ENCODE measurements around the gene TLR9.
"Not testable (repeated sequence)": the region's sequence is repeated elsewhere in the genome, so short reads cannot be mapped to it uniquely, and the experiment has no call there.

The TLR9 gene, protein sequence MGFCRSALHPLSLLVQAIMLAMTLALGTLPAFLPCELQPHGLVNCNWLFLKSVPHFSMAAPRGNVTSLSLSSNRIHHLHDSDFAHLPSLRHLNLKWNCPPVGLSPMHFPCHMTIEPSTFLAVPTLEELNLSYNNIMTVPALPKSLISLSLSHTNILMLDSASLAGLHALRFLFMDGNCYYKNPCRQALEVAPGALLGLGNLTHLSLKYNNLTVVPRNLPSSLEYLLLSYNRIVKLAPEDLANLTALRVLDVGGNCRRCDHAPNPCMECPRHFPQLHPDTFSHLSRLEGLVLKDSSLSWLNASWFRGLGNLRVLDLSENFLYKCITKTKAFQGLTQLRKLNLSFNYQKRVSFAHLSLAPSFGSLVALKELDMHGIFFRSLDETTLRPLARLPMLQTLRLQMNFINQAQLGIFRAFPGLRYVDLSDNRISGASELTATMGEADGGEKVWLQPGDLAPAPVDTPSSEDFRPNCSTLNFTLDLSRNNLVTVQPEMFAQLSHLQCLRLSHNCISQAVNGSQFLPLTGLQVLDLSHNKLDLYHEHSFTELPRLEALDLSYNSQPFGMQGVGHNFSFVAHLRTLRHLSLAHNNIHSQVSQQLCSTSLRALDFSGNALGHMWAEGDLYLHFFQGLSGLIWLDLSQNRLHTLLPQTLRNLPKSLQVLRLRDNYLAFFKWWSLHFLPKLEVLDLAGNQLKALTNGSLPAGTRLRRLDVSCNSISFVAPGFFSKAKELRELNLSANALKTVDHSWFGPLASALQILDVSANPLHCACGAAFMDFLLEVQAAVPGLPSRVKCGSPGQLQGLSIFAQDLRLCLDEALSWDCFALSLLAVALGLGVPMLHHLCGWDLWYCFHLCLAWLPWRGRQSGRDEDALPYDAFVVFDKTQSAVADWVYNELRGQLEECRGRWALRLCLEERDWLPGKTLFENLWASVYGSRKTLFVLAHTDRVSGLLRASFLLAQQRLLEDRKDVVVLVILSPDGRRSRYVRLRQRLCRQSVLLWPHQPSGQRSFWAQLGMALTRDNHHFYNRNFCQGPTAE

DNA sequence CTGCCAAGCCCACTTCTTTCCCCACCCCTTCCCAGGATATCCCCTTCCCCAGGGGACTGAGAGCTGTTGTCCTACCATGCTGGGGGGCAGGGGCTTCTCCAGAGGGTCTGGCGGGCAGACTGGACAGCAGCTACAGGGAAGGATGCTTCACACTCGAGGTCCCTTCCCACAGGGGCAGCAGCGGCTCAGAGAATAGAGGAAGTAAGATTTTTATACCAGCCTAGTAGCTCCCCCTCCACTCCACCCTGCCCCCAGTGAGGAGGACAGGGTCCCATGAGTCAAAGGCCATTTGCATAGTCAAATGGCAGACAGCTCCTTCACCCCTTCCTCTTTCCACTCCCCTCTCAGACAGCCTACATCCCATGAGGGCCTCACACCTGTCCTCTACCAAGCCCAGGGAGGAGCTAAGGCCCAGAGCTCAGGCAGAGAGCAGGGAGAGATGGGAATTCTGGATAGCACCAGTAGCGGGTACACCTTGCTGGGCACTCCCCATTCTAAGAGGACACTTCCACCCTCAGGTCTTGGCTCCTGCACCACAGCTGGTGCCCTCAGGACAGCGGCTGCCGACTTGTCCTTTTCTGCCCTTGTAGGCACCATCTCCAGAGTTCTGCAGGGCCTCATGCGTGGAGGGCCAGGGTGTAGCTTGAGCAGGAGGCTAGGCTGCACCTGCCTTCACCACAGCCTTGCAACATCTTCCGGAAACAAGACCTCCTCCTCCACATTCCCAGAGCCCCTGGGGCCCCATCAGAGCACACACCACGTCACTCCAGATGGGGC lies at the start of gene TLR9:
Gene TLR9 (minus strand): TSS at position 194 of the 777 bp plus-strand sequence. CDS start 116 bp downstream, at position 78.
- no peak for DNase-seq (ENCODE audit: low read depth, low spot score)

DNA sequence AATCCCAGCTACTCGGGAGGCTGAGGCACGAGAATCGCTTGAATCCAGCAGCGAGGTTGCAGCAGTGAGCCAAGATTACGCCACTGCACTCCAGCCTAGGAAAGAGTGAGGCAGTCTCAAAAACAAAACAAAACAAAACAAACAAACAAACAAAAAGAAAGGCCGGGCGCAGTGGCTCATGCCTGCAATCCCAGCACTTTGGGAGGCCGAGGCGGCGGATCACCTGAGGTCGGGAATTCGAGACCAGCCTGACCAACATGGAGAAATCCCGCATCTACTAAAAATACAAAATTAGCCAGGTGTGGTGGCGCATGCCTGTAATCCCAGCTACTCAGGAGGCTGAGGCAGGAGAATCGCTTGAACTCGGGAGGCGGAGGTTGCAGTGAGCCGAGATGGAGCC lies 49.3 kb upstream of the TLR9 start:
- DNase-seq (ENCODE audit: low read depth, low spot score) = not testable (repeated sequence)

DNA sequence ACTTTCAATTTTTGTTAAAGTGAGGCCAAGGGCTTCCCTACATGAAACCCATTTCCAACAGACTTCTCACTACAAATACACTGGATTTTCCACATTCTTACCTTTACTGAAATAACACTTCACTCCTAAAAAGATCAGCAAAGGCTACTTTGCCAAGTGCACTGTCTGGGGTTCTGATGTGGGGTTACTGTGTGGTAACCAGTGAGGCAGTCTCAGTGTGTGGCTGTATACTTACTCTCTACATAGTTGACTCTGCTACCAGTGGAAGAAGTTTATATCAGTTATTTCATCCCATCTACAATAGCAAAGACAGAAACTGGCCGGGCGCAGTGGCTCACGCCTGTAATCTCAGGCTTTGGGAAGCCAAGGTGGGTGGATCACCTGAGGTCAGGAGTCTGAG lies 47.4 kb upstream of the TLR9 start:
- no peak for DNase-seq (ENCODE audit: low read depth, low spot score)

DNA sequence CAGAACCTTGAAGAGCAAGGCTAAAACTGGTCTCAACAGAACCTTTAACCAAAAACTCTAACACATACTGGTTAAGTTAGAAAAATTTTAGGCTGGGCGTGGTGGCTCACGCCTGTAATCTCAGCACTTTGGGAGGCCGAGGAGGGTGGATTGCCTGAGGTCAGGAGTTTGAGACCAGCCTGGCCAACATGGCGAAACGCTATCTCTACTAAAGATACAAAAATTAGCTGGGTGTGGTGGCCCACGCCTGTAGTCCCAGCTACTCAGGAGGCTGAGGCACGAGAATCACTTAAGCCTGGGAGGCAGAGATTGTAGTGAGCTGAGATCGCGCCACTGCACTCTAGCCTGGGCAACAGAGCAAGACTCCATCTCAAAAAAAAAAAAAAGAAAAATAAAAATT lies 46.7 kb upstream of the TLR9 start:
- not testable (repeated sequence) for DNase-seq (ENCODE audit: low read depth, low spot score)

DNA sequence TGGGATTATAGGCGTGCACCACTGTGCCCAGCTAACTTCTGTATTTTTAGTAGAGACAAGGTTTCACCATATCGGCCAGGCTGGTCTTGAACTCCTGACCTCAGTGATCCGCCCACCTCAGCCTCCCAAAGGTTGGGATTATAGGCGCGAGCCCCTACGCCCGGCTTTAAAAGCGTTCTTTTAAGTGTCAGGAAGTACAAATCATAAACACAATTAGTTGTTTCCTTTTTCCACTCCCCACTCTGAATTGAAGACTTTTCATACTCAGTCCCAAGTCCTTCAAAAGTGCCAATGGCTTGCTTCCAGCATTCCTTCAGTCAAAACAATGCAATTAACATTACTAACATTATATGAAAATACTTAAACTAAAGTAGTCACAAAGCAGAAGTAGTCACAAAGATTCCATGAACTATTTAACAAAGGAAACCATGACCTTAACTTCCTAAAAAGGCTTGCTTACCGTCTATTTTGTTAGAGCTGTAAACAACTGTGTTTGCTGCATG lies 44.9 kb upstream of the TLR9 start:
- DNase-seq (ENCODE audit: low read depth, low spot score) = no peak

DNA sequence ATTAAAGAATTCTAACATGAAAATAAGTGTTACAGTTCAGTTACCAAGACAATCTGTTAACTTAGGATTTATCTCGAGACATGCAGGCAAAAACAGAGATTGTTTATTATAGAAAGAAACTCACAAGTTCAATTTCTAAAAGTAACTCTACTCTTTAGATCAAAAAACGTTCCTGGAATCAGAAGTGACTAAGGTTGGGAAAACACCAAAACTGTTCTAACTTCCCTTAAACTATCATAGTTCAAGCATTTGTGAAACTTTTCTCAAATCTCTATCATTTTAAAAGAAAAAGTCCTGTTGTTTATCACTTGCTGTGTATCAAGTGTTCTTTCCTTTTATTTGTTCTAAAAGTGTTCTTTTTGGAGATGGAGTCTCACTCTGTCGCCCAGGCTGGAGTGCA lies 44.3 kb upstream of the TLR9 start:
- DNase-seq (ENCODE audit: low read depth, low spot score) = no peak

DNA sequence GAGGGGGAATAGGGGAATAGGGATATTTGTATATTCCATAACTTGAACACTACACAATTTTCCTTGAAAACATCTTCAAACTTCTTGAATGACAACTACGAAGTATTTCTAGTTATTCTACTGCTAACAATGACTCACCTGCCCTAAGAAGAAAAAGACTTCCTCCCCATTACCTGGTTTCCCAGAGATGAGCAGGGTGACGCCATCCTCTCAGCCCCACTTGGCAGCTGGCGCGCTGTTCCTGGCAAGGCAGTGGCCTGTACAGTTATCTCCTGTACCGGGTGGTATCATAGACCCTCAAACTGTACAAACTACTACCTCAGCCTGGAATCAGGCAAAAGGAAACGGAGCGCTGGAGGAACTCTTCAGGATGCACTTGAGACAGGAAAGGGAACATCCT lies 42.6 kb upstream of the TLR9 start:
- no peak for DNase-seq (ENCODE audit: low read depth, low spot score)

DNA sequence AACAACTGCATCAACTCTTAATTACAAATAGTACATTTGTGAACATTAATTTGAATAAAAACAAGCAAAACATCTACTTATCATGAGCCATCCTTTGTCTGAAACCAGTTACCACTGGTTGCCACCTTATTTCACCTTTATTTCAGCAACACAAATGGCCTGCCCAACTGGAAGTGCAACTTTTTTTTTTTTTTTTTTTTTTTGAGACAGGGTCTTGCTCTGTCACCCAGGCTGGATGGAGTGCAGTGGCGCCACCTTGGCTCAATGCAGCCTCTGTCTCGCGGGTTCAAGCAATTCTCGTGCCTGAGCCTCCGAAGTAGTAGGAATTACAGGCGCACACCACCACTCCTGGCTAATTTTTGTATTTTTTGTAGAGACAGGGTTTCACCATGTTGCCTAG lies 39.9 kb upstream of the TLR9 start:
- no peak for DNase-seq (ENCODE audit: low read depth, low spot score)

DNA sequence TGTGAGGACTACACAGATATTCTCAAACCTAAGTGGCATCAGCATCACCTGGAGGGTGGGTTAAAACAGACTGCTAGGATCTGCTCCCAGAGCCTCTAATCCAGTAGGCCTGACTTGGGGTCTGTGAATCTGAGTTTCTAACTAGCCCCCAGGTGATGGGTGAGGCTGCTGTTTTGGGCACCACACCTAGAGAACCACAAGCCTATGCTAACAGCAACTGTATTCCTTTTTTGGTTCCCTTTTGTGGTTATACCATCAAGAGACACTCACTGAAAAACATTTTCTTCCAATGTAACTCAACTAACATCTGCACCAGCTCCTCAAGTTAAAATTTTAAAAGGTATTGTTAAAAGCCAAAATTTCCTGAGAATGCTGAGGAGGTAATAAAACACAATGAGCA lies 37.0 kb upstream of the TLR9 start:
- no peak for DNase-seq (ENCODE audit: low read depth, low spot score)

DNA sequence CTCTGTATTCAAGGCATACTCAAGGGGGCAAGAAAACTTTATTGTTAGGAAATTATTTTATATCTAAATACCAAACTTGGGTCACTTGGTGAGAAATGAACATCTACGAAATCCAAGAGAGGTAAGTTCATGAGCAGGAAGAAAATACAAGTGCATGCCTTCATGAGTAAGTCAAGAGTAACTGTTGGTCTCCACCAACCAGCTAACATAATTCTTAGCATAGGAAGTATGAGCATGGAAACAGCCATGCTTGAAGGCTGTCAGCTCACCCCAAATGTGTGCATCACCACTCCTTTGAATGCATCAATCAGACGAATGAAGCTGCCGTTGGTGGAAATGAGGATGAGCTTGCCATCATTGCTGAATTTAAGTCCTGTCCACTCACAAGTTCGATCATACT lies 34.0 kb upstream of the TLR9 start:
- no peak for DNase-seq (ENCODE audit: low read depth, low spot score)

DNA sequence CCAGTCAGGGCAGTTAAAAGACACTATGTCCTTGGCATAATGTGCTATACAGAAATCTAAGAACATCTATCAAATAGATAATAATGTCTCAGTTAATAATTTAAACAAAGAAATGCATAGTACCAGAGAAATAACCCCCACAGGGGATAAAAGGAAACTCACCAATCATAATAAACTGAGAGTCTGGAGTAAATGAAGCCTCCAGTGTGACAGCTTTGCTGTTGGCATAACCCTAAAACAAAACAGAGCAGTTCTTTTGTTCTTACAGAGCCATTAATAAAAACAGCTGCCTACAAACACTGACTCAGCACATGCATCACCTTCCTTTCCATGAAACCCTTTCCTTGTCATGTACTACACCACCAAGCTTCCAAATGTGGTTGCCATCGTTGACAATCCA lies 33.6 kb upstream of the TLR9 start:
- no peak for DNase-seq (ENCODE audit: low read depth, low spot score)

DNA sequence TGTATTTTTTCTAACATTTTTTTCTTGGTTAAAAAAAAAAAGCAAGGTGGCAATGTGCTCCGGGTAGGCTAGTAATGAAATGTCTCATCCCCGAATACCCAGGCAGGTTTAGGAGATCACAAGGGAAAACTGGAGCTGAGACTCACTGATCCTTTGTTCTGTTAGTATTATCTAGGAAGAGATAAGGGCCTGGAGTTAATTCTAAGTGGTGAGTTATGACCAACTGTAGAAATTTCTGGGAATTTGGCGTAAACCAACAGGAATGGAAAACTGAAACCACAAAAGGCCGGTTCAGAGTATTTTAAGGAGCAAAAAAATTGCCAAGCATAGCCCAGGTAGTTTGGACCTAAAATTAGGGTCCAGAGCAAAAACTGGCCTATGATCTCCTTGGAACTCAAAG lies 32.5 kb upstream of the TLR9 start:
- peak; percentile 52 for DNase-seq (ENCODE audit: low read depth, low spot score)

DNA sequence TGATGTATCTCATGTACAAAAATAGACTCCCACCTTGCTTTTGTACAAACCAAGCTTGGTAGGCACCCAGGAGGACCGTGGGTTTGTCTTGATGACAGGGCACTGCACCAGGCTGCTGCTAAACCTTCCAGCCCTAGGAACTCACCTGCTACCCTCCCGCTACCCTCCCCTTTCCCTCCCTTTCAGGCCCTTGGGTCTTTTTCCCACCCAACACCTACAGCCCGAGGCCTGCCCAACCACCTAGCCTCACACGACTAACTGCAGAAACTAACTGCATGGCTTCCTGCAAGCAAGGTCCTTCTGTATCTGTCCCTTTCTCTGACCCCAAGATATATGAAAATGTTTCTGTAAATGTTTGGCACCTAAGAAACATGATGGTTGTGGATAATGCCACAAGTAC lies 31.2 kb upstream of the TLR9 start:
- DNase-seq (ENCODE audit: low read depth, low spot score) = no peak

DNA sequence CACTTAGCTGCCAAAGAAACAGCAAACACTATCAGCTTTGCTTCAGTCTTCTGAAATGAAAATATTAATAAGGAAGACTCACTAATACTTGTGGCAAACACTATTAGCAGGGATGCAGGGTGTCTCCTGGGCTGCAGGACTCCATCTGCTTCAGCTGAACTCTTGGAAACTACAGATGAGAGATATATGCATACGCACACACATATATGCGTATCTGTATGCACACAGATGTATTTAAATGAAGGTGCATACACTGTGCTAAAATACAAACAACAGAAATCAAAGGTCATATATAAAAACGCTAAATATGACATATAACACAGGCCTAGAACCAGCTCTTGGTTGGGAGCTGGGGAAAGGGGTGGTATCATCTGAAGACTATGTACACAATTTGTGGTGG lies 30.7 kb upstream of the TLR9 start:
- DNase-seq (ENCODE audit: low read depth, low spot score) = no peak

DNA sequence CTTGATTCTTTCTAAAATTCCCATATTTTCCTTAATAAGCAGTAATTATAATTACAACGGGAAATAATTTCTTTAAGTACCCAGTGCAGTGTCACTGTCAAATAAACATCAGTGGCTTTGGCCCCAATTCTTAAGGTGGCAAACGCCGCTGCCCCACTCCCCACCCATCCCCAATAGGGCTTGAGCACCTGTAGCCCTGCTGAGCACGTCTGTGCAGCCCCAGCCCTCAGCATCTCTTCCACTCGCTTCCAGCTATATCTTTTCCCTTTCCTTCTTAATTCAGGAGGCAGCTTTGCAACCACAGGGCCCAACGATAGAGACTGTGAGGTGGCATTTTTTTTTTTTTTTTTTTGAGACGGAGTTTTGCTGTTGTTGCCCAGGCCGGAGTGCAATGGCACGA lies 29.2 kb upstream of the TLR9 start:
- DNase-seq (ENCODE audit: low read depth, low spot score) = no peak

DNA sequence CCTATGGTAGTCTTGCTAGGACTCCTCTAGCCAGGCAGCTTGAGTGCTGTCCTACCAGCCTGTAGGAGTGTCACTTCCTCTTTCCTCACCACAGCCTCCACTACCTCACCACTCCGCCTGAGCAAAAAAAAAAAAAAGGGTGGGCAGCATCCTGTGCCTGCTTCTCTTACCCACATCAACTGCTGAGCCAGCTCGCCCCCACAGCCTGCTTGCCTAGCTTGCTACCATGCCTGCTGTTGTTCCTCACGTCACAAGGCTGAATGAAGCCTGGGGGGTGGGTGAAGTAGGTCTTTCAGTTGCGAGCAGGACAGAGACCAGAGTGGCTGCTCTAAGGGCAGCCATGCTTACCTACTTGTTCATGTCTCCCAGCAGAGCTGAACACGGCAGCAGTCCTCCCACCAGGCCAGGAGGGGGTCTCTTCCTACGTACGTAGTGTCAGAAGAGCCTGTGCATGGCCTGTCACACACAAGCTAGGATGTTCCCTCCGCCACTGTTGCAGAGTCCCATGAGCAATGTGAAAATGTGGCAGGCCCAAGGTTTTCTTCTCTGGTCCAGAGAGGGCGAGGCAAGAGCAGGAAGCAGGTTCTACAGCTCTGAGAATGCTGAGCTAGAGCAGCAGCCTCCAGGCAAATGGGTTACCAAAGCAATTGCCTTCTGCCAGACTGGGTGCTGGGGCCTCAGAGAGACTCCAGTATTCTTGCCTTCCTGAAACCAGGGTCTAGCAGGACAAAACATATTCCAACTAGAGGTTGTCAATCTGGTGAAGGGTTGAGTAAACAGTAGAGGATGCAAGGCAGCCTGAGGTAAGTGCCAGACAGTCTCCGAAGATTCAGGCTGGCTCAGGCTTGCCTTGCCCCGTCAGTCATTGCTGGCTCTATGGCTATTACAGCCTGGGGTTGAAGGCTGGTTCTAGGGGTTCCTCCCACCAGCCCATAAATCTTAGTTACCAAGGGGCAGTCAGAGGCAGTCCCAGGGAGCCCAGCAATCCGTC lies 28.2 kb upstream of the TLR9 start:
- DNase-seq (ENCODE audit: low read depth, low spot score) = no peak

DNA sequence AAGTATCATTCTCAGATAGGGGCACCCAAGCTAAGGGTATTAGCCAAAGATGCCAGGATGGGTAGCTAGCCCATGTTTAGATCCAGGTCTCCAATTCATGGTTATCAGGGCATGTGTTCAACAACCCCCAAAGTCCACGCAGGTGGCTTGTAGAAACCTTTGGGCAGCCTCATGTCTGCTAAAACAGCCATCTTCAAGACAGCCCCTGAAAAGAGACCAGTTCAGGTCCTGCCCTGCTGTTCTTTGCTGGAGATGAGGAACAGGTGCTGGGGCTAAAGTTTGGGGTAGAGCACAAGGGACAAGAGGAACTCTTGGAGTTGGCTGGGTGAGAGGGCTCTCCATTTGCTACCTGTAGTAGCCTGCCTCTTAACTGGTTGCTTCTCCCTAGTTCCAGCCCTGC lies 24.7 kb upstream of the TLR9 start:
- DNase-seq (ENCODE audit: low read depth, low spot score) = no peak

DNA sequence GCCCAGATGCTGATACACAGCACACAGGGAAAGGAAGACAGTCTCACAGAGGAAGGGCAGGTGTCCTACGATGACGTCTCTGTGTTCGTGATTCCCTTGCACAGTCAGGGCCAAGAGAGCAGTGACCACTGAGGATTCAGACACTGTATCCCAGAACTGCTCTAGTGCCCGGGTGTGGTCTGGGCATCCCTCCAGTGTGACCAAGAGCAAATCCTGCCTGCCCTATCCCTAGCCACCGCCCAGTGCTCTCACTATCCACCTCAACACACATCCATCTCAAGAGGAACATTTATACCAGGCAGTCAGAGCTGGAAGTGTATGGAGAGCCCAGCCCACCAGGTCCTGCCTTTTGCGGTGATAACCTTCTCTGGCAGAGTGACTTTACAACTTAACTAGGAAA lies 24.2 kb upstream of the TLR9 start:
- DNase-seq (ENCODE audit: low read depth, low spot score) = no peak

DNA sequence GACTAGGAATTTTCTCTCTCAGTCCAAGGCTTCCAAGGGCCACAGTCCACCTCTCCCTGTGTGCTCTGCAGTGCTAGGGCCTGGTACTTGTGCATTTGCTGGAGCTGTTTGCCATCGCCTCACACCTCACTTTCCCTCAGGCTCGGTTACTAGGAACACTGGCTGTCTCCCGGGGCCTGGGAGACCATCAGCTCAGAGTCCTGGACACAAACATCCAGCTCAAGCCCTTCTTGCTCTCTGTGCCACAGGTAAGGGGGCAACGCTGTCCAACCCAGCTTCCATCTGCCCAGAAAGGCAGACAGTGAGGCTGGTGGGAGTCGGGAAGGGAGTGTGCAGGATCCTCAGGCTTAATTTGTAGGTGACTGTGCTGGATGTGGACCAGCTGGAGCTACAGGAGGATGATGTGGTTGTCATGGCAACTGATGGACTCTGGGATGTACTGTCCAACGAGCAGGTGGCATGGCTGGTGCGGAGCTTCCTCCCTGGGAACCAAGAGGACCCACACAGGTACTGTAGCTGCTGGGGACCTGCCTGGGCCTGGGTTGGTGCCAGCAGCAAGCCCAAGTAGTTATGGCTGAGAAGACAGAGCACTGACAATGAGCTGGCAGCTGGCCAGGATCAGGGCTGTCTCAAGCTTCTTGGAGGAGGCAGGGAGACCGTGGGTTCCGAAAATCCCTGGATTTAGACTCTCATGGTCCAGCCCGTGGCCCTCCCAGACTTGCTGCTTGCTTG lies 23.5 kb upstream of the TLR9 start:
- no peak for DNase-seq (ENCODE audit: low read depth, low spot score)

DNA sequence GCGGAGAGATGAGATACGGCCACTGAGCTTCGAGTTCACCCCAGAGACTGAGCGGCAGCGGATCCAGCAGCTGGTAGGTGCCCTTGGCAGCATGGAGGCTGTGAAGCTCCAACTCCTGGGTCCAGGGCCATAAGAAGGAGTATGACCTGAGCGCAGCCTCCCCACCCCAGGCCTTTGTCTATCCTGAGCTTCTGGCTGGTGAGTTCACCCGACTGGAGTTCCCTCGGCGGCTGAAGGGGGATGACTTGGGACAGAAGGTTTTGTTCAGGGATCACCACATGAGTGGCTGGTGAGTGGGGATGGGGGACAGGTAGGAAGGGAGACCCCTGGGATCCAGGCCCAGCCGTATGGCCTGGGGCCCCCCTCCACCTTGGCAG lies 22.7 kb upstream of the TLR9 start:
- DNase-seq (ENCODE audit: low read depth, low spot score) = no peak

All from astrocyte of the hippocampus (primary cell).